HEK293 (cell line): ENCODE data around the gene PTGER1.
A peak's percentile ranks its signal among the peaks of the same experiment; 100 is the strongest.

Source experiments
- CTCF ChIA-PET: fragments of 350-600 bp; formaldehyde crosslinking; extraction: SDS; loops from one replicate; lab custom pipeline; 2021; ENCODE audit warnings: antibody characterized with exemption; lab: Yijun Ruan, JAX
- POLR2A ChIA-PET: fragments of 300-600 bp; formaldehyde crosslinking; extraction: SDS; loops from one replicate; lab custom pipeline; 2020; ENCODE audit warnings: antibody characterized with exemption, inconsistent platforms; lab: Yijun Ruan, JAX
- H3K27ac ChIP-seq: fragments of 200-500 bp; sonication (Bioruptor generic); 2 replicates; pipeline ENCODE4 v1.5.1; 2014; ENCODE audit warnings: low read depth, low read length, control low read depth, inconsistent platforms; ENCODE audit errors: extremely low read depth
- H3K36me3 ChIP-seq, 2 experiments: fragments of 200-500 bp in 1 of 2; sonication (Bioruptor generic) in 1 of 2; 1 replicate in 1 of 2; 2 replicates in 1 of 2; pipeline ENCODE4 v1.5.1; 2014 to 2017; ENCODE audit warnings: inconsistent platforms in 2 of 2, low read length in 2 of 2; ENCODE audit not compliant: control insufficient read depth in 2 of 2, insufficient read depth in 1 of 2
- H3K4me1 ChIP-seq: fragments of 200-500 bp; sonication (Bioruptor generic); 2 replicates; pipeline ENCODE4 v1.5.1; 2014; ENCODE audit warnings: mild to moderate bottlenecking, low read length, inconsistent platforms; ENCODE audit not compliant: control insufficient read depth, insufficient read depth
- H3K4me3 ChIP-seq: 2 replicates; pipeline ENCODE4 v1.5.1; 2011; ENCODE audit warnings: low read depth, mild to moderate bottlenecking, control low read depth, low read length, moderate library complexity
- H3K9me3 ChIP-seq: fragments of 200-500 bp; sonication (Bioruptor generic); 2 replicates; pipeline ENCODE4 v1.5.1; 2014; ENCODE audit warnings: low read depth, low read length, inconsistent platforms; ENCODE audit not compliant: control insufficient read depth, insufficient read depth
- AEBP2 ChIP-seq: fragments of 450-650 bp; formaldehyde crosslinking; IDR thresholded peaks from 2 replicates; pipeline ENCODE4 v1.5.1; 2016; ENCODE audit warnings: missing biosample characterization, missing genetic modification characterization, borderline replicate concordance
- ATF2 ChIP-seq: fragments of 450-650 bp; formaldehyde crosslinking; IDR thresholded peaks from 2 replicates; pipeline ENCODE4 v1.5.1; 2016; ENCODE audit warnings: missing biosample characterization, missing genetic modification characterization, low read depth
- HOXD13 ChIP-seq: sonication (generic); formaldehyde crosslinking; IDR thresholded peaks from 2 replicates; pipeline ENCODE4 v1.8.0; 2022; ENCODE audit warnings: missing genetic modification reagents, borderline replicate concordance
- KLF10 ChIP-seq: fragments of 450-650 bp; IDR thresholded peaks from 2 replicates; pipeline ENCODE4 v1.5.1; 2018; ENCODE audit warnings: missing biosample characterization, mild to moderate bottlenecking, missing genetic modification characterization
- KLF7 ChIP-seq: fragments of 450-650 bp; formaldehyde crosslinking; IDR thresholded peaks from 2 replicates; pipeline ENCODE4 v1.5.1; 2016; ENCODE audit warnings: missing biosample characterization, missing genetic modification characterization, borderline replicate concordance
- KLF8 ChIP-seq: fragments of 450-650 bp; formaldehyde crosslinking; IDR thresholded peaks from 2 replicates; pipeline ENCODE4 v1.5.1; 2016; ENCODE audit warnings: missing biosample characterization, missing genetic modification characterization
- OSR2 ChIP-seq: fragments of 450-650 bp; formaldehyde crosslinking; IDR thresholded peaks from 2 replicates; pipeline ENCODE4 v1.5.1; 2016; ENCODE audit warnings: missing biosample characterization, missing genetic modification characterization
- SALL2 ChIP-seq: fragments of 450-650 bp; formaldehyde crosslinking; IDR thresholded peaks from 2 replicates; pipeline ENCODE4 v1.5.0; 2017; ENCODE audit warnings: missing biosample characterization, mild to moderate bottlenecking, missing genetic modification characterization, borderline replicate concordance
- SP7 ChIP-seq: fragments of 450-650 bp; formaldehyde crosslinking; IDR thresholded peaks from 2 replicates; pipeline ENCODE4 v1.5.1; 2016; ENCODE audit warnings: missing biosample characterization, missing genetic modification characterization
- TRIM28 ChIP-seq: IDR thresholded peaks from 2 replicates; pipeline ENCODE4 v1.6.1; 2011; ENCODE audit warnings: low read length, control low read depth, borderline replicate concordance
- ZBTB17 ChIP-seq: fragments of 450-650 bp; formaldehyde crosslinking; IDR thresholded peaks from 2 replicates; pipeline ENCODE4 v1.5.1; 2016; ENCODE audit warnings: missing biosample characterization, missing genetic modification characterization
- ZBTB20 ChIP-seq: fragments of 450-650 bp; formaldehyde crosslinking; IDR thresholded peaks from 2 replicates; pipeline ENCODE4 v1.5.1; 2016; ENCODE audit warnings: missing biosample characterization, missing genetic modification characterization
- ZFP37 ChIP-seq: fragments of 450-650 bp; formaldehyde crosslinking; IDR thresholded peaks from 2 replicates; pipeline ENCODE4 v1.5.1; 2016; ENCODE audit warnings: missing biosample characterization, missing genetic modification characterization
- ZIC2 ChIP-seq: fragments of 450-650 bp; formaldehyde crosslinking; IDR thresholded peaks from 2 replicates; pipeline ENCODE4 v1.5.1; 2016; ENCODE audit warnings: missing biosample characterization, missing genetic modification characterization
- ZNF132 ChIP-seq: fragments of 450-650 bp; formaldehyde crosslinking; IDR thresholded peaks from 2 replicates; pipeline ENCODE4 v1.5.1; 2017; ENCODE audit warnings: missing biosample characterization, missing genetic modification characterization, borderline replicate concordance
- ZNF175 ChIP-seq: fragments of 450-650 bp; formaldehyde crosslinking; IDR thresholded peaks from 2 replicates; pipeline ENCODE4 v1.5.1; 2016; ENCODE audit warnings: missing biosample characterization, missing genetic modification characterization
- ZNF223 ChIP-seq: fragments of 450-650 bp; formaldehyde crosslinking; IDR thresholded peaks from 2 replicates; pipeline ENCODE4 v1.5.1; 2016; ENCODE audit warnings: missing biosample characterization, missing genetic modification characterization
- ZNF324 ChIP-seq: fragments of 450-650 bp; formaldehyde crosslinking; IDR thresholded peaks from 2 replicates; pipeline ENCODE4 v1.5.1; 2016; ENCODE audit warnings: missing biosample characterization, missing genetic modification characterization
- ZNF398 ChIP-seq: fragments of 450-650 bp; formaldehyde crosslinking; IDR thresholded peaks from 2 replicates; pipeline ENCODE4 v1.5.1; 2017; ENCODE audit warnings: missing biosample characterization, missing genetic modification characterization
- ZNF48 ChIP-seq: fragments of 450-650 bp; formaldehyde crosslinking; IDR thresholded peaks from 2 replicates; pipeline ENCODE4 v1.5.1; 2016; ENCODE audit warnings: missing biosample characterization, missing genetic modification characterization
- ZNF529 ChIP-seq: fragments of 450-650 bp; formaldehyde crosslinking; IDR thresholded peaks from 2 replicates; pipeline ENCODE4 v1.5.1; 2017; ENCODE audit warnings: missing genetic modification characterization, missing biosample characterization; ENCODE audit not compliant: insufficient replicate concordance
- ZNF600 ChIP-seq: fragments of 450-650 bp; formaldehyde crosslinking; IDR thresholded peaks from 2 replicates; pipeline ENCODE4 v1.5.1; 2016; ENCODE audit warnings: missing biosample characterization, missing genetic modification characterization
- ZNF654 ChIP-seq: fragments of 450-650 bp; formaldehyde crosslinking; IDR thresholded peaks from 2 replicates; pipeline ENCODE4 v1.5.1; 2016; ENCODE audit warnings: low read depth, missing biosample characterization, missing genetic modification characterization
- ZNF843 ChIP-seq: fragments of 450-650 bp; formaldehyde crosslinking; IDR thresholded peaks from 2 replicates; pipeline ENCODE4 v1.5.1; 2016; ENCODE audit warnings: missing biosample characterization, missing genetic modification characterization
- TF ChIP-seq, protein P1 (sequence below): fragments of 450-650 bp; formaldehyde crosslinking; IDR thresholded peaks from 2 replicates; pipeline ENCODE4 v1.5.1; 2016; ENCODE audit warnings: missing biosample characterization, missing genetic modification characterization

The PTGER1 gene

DNA sequence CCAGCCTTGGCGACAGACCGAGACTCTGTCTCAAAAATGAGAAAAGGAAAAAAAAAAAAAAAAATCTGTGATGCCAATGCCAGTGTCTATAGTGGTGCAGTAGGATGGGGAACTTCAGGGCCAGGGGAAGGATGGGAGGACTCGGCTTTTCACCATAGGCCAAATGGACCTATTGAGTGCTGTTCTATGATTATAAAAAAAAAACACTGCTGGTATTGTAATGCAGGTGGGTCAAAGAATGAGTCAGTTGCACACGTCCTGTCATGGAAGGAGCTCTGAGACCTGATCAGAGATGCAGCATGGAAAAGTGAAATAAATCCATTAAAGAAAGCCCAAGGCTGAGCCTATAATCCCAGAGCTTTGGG is 36.1 kb upstream of the PTGER1 start:
- Histone ChIP-seq H3K36me3 (peaks cover 3 to 28% of the 10 kb centered on the region in 2 experiments; a peak in 1 of 3 replicates), H3K4me3 (no peak overlapping the region), H3K27ac (no peak overlapping the region), H3K9me3 (no peaks in the 10 kb centered on the region), H3K4me1 (no peaks in the 10 kb centered on the region; the same call in 1 of the 2 replicates)
- POLR2A ChIA-PET = interaction anchor here (1.3 to 2.0 kb wide), 2 partner anchors 15 to 25 kb away, joined by 4 to 6 read pairs; partner anchors contain the start of gene GIPC1
- 0 out of 2 replicates have a peak, but pooled peaks have one; percentile 33 for TF ChIP-seq ZBTB17 (tag by site-specific recombination)
- no peak for TF ChIP-seq ZFP37 (tag by site-specific recombination)
- CTCF ChIA-PET = interaction anchor here (0.7 kb wide), 1 partner anchor 130 kb away, joined by 4 read pairs; no protein-coding TSS in a partner anchor

GRCh38 chr19:14510311-14511228 is 35.4 kb upstream of the PTGER1 start:
- ChIA-PET CTCF (interaction anchor here (0.7 kb wide), 1 partner anchor 715 kb away, joined by 3 read pairs; no protein-coding TSS in a partner anchor), POLR2A (interaction anchor here (0.7 to 2.0 kb wide), 6 partner anchors 8 to 179 kb away, joined by 4 to 8 read pairs (median 5); partner anchors contain the start of genes DNAJB1, GIPC1 and ZNF333)
- Histone ChIP-seq H3K36me3 (peaks cover 3 to 21% of the 10 kb centered on the region in 2 experiments; a peak in 1 of 3 replicates), H3K4me3 (no peak overlapping the region), H3K9me3 (no peaks in the 10 kb centered on the region), H3K4me1 (no peaks in the 10 kb centered on the region; the same call in 1 of the 2 replicates), H3K27ac (no peak overlapping the region)
- TF ChIP-seq HOXD13 (CRISPR knock-in tag) (no peak), ZIC2 (tag by site-specific recombination) (no peak), ZNF600 (tag by site-specific recombination) (0 out of 2 replicates have a peak, but pooled peaks have one; percentile 19), SP7 (tag by site-specific recombination) (peak; percentile 38), KLF7 (tag by site-specific recombination) (0 out of 2 replicates have a peak, but pooled peaks have one; percentile 36), ZBTB20 (tag by site-specific recombination) (no peak), TRIM28 (no peak), SALL2 (no peak), ZNF843 (tag by site-specific recombination) (no peak), ZNF48 (tag by site-specific recombination) (no peak), ZNF398 (tag by site-specific recombination) (no peak), ZNF529 (tag by site-specific recombination) (no peak), ZNF175 (no peak), ZNF223 (tag by site-specific recombination) (no peak), OSR2 (tag by site-specific recombination) (peak; percentile 63; the same call in 1 of the 2 replicates), KLF8 (0 out of 2 replicates have a peak, but pooled peaks have one; percentile 28), KLF10 (tag by site-specific recombination) (no peak), ZFP37 (tag by site-specific recombination) (no peak), ATF2 (tag by site-specific recombination) (peak; percentile 39; the same call in 1 of the 2 replicates), ZNF324 (tag by site-specific recombination) (peak; percentile 20), ZNF654 (tag by site-specific recombination) (no peak), ZNF132 (no peak), AEBP2 (tag by site-specific recombination) (no peak)
- TF ChIP-seq, protein P1, sequence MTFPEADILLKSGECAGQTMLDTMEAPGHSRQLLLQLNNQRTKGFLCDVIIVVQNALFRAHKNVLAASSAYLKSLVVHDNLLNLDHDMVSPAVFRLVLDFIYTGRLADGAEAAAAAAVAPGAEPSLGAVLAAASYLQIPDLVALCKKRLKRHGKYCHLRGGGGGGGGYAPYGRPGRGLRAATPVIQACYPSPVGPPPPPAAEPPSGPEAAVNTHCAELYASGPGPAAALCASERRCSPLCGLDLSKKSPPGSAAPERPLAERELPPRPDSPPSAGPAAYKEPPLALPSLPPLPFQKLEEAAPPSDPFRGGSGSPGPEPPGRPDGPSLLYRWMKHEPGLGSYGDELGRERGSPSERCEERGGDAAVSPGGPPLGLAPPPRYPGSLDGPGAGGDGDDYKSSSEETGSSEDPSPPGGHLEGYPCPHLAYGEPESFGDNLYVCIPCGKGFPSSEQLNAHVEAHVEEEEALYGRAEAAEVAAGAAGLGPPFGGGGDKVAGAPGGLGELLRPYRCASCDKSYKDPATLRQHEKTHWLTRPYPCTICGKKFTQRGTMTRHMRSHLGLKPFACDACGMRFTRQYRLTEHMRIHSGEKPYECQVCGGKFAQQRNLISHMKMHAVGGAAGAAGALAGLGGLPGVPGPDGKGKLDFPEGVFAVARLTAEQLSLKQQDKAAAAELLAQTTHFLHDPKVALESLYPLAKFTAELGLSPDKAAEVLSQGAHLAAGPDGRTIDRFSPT (tag by site-specific recombination) = no peak
